Activated CD4-positive, alpha-beta T cell treated with anti-CD3 and anti-CD28 coated beads, Interleukin-2, amount 50 U/mL, for 4 hours (primary cell): ENCODE results near the gene PRCP.
A peak's percentile ranks its signal among the peaks of the same experiment; 100 is the strongest.
"Not testable (repeated sequence)": the region's sequence is repeated elsewhere in the genome, so short reads cannot be mapped to it uniquely, and the experiment has no call there.

Experiments
- DNase-seq, 2 experiments: peaks; one replicate each; pipeline ENCODE4 v3.0.0-alpha.2; 2020

PRCP gene

DNA sequence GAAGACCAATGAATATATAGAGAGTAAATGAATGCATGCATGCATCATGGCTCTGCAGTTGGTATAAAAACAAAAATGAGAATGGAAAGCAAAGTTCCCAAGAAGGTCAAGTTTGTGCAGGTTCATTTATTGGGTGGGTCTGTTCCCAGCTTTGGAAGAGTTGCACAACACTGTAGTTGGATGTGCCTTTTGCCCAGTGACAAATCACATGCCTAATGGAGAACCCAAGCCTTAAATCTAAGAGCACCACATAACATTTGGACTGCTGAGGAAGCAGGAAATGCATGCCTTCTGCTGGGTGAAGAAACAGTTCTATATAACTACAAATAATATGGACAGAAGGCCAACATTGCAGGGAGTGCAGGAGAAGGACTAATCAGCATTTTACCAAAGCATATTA, 30.6 kb downstream of the PRCP start:
- DNase-seq: no peak

DNA sequence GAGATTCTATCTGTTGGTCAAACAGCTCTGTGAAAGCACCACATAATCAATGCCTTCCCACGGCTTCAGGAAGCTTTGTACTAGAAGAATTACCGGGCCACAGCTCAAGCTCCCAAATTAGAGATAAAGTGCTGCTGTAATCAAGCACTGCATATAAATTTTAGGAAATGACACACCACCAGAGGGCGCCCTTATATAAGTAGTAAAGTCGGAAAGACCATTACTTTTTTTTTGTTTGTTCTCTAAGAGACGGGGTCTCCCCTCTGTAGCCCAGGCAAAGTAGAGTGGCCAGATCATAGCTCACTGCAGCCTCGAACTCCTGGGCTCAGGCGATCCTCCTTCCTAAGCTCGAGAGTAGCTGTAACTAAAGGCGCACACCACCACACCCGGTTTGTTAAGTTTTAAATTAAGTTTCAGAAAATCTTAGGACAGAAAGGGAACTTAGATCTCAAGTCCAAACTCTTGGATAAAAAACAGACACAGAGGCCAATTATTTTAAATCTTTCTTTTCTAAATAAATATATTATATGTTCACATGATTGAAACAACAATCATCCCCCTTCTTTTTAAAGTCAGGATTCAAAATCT, 32.6 kb downstream of the PRCP start:
- peak; percentile 68 to 72 for DNase-seq

DNA sequence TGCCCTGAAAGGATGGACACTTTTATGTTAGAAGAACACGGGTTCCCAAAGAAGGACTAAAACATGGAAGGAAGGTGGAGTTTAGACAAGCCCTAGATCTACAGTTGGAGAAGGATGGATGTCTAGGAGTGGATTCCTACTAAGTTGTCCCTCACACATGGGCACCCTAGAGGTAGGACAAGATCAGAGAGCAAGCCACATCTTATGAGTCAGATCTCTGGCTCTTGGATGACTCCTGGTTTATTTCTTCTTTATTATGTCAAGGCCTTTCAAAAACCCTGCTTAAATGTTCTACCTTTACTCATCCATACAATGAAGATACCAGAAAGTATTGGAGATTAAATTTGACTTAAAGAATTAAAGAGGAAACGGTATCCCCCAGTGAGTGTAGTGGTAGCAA, 34.4 kb downstream of the PRCP start:
- no peak for DNase-seq

DNA sequence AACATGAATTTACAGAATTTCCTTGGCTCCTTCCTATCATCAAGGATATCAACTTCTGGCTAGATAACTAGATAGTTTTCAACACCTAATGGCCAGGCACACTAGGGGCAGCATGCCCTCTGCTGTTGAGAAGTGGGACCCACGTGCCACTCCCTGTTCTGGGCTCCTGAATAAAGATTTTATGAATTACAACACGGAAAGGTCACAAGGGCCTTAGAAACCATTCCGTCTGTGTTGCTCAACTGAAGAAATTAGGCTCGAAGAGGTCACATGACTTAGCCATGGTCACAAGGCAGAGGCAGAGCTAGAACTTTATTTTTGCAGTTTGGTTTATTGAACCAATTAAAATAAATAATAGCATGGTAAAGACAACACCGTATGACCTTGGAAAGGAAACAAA, 36.0 kb downstream of the PRCP start:
- DNase-seq: peak; percentile 5 to 9

DNA sequence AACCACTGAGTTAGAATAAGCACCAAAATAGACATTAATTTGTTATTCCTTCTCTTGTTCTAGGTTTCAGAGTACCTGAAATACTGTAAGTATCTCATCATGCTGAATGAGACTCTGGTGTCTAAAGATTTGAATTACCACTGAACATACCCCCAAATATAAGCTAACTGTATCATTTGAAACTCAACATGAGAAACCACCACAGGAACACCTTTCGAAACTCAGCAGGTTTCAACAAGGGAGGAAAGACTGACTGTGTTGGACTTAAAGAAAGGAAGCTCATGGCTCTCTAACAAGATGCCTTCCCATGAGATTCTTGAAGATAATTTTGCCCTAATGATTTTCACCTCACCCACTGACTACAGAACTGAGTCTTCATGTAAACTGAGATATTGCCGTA, 37.0 kb downstream of the PRCP start:
- no peak for DNase-seq

DNA sequence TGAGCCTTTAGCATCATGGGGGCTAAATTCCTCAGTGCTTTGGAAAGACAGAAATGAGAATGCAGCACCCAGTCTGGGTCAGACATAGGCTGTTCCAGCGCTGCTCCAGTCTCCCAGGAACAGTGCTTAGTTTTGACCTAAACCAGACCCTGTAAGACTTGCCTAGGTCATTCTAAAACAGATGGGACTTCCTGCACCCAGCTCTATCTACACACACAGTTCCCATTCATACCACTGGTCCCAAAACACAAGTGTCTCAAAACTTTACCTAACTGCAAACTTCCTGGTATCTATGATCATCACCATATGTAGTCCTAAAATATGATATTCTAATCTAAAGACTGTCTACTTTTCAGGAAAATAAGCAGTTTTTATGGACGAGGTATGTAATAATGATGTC, 37.9 kb downstream of the PRCP start:
- DNase-seq: no peak

DNA sequence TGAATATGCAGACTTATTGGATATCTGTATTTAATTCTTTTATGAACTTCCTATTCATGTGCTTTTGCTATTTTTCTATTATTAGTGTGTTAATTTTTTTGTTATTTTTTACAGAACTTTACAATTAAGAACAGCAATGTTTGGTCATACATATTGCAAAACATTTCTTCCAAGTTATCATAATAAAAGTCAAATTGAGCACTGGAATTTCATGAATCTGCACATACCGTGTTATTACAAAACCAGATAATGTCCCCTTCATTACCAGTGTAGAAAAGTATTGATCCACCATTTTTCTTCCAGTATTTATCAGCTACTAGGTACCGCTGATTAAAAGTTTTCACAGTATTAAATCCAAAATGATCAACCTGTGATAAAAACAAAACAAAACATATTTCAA, 40.5 kb downstream of the PRCP start:
- DNase-seq: no peak

DNA sequence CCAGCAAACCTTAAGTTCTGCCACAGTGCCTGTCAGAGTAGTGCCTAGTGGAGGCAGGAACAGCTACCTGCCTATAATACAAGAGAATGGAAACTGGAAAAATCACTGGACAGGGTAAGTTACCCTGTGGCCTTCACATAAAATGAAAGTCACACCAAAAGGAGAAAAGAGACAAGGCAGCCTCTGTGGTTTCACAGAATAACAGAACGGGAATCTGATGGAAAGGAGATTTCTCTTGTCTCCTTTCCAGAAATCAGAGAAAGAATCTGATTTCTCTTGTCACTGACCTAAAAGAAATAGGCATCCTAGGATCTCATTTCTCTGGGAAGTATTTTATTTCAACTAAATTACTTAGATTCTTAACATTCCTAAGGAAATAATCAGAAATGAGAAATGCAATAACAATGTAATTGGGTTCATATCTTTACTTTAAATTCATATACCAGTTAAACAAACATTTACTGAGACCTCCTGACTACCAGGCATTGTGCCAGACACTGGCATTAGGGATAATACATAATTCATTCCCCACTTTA, 41.6 kb downstream of the PRCP start:
- no peak for DNase-seq

DNA sequence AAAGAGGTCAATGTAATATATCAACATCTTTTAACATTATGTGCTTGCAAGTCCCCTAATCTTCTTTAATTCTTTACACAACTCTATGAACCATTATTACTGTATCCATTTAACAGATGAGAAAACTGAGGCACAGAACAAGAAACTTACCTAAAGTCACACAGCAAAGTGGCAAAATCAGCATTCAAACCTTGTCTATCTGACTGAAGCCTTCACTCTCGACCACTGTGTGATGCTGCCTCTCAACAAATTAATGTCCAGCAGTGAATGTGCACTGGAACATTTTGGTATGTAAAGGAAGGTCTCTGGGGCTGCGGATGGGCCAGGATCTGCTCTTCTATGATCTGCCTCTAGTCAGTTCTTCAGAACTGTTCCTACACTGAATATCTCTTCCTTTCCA, 42.1 kb downstream of the PRCP start:
- no peak for DNase-seq

DNA sequence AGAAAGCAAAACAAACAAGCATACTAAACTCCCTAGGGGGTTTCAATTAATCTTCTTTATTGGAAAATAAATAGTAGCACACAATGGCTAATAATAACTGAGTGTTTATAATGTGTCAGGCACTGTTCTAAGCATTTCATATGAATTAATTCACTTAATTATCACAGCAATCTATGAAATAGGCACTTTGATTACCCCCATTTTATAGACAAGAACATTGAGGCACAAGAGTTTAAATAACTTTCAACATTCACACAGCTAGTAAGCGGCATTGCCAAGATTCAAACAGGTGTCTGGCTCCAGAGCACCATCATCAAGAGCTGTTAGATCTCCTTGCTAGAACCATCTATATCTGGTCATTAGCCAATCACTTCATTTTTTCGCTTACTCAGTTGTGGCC, 43.1 kb downstream of the PRCP start:
- no peak for DNase-seq

DNA sequence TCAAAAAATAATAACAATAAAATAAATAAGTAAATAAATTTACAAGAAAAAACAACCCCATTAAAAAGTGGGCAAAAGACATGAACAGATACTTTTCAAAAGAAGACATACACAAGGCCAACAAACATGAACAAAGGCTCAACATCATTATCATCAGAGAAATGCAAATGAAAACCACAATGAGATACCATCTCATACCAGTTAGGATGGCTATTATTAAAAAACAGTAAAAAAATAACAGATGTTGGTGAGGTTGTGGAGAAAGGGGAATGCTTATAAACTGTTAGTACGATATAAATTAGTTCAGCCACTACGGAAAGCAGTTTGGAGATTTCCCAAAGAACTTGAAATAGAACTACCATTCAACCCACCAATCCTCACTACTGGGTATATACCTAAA, 44.6 kb downstream of the PRCP start:
- no peak for DNase-seq

DNA sequence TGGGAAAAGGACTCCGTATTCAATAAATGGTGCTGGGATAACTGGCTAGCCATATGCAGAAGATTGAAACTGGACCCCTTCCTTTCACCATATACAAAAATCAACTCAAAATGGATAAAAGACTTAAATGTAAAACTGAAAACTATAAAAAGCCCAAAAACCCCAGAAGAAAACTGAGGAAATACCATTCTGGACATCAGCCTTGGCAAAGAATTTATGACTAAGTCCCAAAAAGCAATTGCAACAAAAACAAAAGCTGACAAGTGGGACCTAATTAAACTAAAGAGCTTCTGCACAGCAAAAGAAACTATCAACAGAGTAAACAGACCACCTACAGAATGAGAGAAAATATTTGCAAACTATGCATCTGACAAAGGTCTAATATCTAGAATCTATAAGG, 45.3 kb downstream of the PRCP start:
- not testable (repeated sequence) for DNase-seq

DNA sequence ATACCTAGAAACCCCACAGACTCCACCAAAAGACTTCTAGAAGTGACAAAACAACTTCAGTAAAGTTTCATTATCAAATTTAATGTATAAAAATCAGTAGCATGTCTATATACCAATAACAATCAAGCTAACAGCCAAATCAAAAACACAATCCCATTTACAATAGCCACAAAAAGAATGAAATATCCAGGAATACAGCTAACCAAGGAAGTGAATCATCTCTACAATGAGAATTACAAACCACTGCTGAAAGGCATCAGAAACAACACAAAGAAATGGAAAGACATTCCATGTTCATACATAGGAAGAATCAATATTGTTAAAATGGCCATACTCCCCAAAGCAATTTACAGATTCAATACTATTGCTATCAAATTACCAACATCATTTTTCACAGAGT, 46.0 kb downstream of the PRCP start:
- no peak for DNase-seq

DNA sequence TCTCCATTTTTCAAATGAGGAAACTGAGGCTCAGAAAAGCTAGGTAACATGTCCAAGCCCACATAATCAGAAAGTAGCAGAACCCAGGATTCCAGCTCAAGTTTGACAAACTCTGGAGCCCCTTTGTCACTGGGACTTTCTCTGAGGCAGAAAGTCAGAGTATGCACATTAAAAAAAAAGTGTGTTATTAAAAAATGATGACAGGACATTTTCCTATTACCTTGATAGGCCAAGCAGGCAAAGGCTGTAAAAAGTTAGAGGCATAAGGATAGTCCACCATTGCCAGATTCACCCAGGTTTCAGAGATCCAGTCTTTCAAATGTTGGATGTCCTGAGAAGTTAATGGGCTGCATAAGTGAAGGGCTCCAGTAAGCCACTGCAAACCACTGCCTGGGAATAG, 51.4 kb downstream of the PRCP start:
- DNase-seq: no peak

DNA sequence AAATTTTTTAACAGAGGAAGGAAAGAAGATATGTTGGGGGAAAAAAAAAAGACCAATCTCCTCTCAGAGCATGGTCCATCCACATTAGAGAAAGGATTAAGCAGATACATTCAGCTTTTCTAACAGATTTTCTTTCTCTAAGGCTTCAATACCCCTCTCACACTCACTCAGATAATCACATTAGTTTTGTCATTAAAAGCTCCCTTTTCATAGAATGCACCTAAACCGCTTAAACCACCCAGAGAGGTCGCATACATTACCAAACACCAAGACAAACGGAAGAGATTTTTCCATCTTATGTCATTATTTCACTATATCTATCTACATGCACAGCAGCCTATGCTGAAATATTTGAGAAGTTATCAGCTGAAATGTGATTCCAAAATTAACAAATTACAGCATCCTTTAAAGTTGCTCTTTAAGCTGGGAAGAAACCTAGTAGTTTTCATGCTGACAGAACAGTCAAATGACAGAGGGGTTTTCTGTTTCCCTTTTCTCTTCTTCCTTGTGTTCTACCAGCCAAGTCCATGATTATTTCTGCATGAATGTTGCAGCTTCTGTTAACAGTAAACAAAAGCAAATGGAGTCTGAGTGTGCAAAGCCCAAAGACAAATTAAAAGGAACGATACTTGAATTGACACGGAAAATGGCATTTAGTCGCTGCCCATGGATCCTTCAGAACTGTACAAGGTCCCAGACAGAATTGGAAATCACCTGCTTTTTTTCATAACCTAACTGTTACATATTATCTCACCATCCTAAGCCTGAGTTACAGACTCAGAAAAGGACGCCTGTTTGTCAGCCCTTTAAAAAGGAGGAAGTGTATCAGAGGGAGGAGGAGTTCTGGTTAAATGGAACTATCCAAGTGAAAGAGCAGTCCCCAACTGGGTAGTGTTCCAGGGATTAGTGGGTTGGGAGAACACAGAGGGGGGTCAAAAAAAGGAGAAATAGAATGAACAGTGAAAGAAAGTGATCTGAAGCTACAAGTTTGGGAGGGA, 54.6 kb downstream of the PRCP start:
- no peak for DNase-seq

DNA sequence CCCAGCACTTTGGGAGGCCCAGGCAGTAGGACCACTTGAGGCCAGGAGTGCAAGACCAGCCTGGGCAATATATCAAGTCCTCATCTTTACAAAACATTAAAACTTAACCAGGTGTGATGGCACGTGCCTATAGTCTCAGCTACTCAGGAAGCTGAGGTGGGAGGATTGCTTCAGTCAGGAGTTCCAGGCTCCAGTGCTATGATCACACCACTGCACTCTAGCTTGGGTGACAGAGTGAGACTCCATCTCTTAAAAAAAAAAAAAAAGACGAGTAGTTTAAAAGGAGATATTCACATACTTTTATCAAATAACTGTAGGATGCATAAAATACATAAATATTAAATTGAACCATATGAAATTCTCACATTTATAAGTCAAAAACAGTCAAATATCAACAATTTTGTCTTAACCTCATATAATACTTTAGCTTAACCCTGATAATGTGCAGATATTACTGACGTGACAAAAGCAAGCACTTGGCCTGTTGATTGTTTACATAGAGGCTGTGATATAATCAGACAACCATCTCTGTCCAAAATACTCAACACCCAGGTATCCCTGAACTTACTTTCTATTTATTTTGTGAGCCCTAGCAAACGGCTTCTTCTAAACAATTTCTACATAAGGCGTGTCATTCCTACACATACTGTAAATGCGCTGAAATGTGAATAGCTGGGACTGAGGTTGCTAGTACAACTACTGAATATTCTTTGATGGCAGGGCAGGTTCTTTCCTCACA, 57.0 kb downstream of the PRCP start:
- no peak for DNase-seq

DNA sequence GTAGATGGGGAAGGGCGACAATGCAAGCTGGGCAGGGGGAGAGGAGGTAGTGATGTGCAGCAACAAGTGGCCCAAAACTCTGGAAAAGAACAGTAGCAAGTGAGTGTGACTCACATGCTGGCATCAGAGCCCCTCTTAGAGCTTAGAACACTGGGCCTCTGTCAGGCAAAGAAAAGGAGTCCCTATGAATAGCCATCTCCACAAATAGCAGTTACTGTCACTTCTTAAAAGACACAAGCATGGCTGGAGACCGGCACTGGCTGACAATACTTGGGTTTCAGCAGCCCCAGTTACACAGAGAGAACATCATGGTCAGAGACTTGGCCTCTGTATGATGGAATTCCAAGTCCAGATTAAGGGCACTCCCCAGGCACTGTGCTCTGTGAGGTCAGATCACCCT, 58.2 kb downstream of the PRCP start:
- DNase-seq: no peak

DNA sequence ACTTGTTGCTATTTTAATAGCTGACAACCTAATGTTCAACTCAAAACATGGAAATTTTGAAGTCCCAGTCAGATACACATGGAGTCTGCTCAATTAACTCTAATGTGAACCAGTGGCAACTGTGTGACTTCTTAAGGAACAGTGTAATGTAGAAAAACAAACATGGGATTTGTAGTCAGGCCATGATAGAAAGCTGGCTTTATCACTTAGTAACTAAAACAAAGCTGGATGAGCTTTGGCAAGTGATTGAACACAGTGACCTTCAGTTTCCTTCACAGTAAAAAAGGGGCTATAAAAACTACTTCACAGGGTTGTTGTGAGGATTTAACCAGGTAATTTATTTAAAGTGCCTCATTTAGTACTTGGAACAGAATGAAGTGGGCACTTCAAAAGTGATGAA, 62.6 kb downstream of the PRCP start:
- no peak for DNase-seq

DNA sequence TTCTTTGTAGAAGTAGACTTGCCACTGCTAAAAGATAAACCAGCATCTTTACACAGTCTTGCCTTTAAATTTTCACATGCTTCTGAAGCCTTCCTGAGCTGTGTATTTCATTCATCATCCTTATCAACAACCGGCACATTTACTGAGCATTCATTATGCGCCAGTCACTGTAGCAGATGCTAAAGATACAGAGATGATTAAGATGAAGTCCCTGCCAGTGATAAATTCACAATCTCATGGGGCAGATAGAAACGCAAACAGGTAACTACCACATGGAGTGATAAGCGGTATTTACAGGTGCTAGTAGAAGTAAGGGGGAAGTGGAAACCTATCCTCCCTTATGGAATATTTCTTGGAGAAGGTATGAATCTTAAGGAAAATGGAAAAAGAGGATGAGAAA, 67.2 kb downstream of the PRCP start:
- DNase-seq: no peak

DNA sequence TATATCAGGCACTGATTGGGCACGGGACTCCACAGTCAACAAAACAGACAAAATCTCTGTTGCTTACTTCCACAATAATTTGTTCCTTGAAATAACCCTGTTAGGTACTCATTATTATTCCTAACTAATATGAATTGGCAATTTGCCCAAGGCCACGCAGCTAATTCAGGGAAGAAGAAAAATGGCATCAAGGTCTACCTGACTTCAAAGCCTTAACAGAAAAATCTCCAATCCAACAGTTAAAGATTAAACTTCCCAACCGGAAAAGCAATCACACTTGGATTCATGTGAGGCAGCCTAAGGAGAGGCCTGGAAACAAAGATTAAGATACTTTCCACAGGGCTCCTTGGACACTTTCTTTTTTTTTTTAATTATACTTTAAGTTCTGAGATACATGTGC, 68.9 kb downstream of the PRCP start:
- no peak for DNase-seq

DNA sequence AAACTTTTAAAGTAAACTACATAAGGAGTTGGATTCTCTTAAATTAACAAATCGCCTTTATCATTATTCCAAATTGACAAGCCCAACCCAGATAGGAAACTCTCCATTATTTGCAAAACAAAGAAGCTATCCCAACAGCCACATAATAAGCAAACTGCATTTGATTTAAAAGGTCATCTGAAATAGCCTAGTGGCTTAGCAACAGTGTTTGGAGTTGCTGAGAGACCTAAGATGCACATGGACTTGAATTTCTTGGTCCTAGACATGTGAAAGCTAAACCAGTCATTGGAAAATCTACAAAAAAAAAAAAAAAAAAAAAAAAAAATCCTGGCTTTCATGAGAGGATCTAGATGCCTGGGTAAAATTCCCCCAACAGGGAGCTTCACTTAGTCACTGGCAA, 69.5 kb downstream of the PRCP start:
- no peak for DNase-seq

DNA sequence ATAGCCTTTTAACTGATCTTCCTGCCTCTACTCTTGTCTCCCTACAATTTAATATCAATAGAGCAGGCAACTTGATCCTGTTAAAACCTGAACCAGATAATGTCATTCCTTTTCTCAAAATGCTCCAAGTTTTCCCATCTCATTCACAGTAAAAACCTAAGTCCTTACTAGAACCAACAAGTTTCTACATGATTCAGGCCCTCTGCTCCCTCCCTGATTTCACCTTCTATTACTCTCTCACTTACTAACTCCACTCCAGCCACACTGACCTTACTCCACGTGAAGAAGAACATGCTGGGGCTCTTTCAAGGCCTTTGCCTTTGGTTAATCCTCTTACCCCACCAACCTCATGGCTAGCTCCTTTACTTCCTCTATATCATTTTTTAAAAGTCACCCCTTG, 71.1 kb downstream of the PRCP start:
- no peak for DNase-seq

DNA sequence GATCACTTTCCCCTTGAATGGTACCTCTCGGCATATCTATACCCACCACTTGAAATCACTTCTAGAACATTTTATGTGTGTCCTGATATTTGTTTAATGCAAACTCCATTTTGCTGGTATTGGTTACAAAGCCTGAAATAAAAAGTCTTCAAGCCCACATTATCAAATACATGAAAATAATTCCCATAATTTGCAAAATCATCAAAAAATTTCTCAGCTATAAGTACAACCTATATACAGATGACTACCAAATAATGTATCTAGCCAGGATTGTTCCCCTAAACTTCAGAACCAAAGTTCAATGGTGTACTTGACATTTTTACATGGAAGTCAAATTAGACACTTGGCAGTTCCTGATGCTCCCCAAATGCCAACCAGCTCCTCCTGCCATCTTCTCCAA, 71.8 kb downstream of the PRCP start:
- no peak for DNase-seq

DNA sequence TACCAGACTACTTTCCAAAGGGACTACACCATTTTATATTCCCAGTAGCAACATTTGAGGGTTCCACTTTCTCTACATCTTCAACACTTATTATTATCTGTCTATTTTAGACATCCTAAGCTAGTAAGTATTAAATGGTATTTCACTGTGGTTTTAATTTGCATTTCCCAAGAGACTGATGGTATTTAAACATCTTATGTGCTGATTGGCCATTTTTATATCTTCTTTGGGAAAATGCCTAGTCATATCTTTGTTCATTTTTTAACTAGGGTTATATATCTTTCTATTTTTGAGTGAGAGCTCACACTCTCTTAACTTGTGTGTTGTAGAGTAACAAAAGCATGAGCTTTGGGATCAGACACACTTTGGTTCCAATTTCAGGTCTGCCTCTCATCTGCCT, 73.7 kb downstream of the PRCP start:
- DNase-seq: no peak
